ENCODE data around the gene RNF223.
"Not testable (repeated sequence)": the region's sequence is repeated elsewhere in the genome, so short reads cannot be mapped to it uniquely, and the experiment has no call there.

RNF223 gene

DNA sequence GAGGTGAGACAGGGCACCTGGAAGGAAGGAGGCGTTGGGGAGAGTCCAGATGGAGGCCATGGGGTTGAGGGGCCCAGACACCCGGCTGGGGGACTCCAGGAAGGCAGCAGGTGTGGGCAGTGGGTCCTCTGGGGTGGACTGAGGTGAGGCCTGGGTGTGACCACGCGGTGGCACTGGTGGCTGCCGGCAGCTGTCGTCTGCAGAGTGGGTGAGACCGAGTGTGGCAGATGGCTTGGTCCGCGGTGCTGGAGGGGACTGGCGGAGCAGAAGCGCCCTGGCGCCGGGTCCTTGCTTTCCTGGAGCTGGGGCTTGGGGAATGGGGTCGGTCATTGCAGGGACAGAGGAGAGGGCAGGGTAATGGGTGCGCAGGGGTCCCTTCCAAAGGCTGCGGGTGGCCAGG is 41.7 kb downstream of the RNF223 start:
- peak; percentile 25 for ATAC-seq
- no peak for TF ChIP-seq ZNF565 (CRISPR knock-in tag; conservative IDR thresholded peaks at IDR 0.05; ENCODE audit: low read depth)
- TF ChIP-seq POU6F1 (CRISPR knock-in tag; IDR thresholded peaks at IDR 0.05; ENCODE audit: borderline replicate concordance, low read depth) = no peak
- no peak for TF ChIP-seq ZNF8 (CRISPR knock-in tag; IDR thresholded peaks at IDR 0.05)
- TF ChIP-seq, protein P1, sequence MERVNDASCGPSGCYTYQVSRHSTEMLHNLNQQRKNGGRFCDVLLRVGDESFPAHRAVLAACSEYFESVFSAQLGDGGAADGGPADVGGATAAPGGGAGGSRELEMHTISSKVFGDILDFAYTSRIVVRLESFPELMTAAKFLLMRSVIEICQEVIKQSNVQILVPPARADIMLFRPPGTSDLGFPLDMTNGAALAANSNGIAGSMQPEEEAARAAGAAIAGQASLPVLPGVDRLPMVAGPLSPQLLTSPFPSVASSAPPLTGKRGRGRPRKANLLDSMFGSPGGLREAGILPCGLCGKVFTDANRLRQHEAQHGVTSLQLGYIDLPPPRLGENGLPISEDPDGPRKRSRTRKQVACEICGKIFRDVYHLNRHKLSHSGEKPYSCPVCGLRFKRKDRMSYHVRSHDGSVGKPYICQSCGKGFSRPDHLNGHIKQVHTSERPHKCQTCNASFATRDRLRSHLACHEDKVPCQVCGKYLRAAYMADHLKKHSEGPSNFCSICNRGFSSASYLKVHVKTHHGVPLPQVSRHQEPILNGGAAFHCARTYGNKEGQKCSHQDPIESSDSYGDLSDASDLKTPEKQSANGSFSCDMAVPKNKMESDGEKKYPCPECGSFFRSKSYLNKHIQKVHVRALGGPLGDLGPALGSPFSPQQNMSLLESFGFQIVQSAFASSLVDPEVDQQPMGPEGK (CRISPR knock-in tag; IDR thresholded peaks at IDR 0.05; ENCODE audit: borderline replicate concordance) = no peak
- TF ChIP-seq SNAI2 (CRISPR knock-in tag; IDR thresholded peaks at IDR 0.05) = no peak
- TF ChIP-seq OSR1 (CRISPR knock-in tag; IDR thresholded peaks at IDR 0.05) = no peak
- no peak for TF ChIP-seq ISL1 (CRISPR knock-in tag; IDR thresholded peaks at IDR 0.05)
- no peak for TF ChIP-seq TOX (CRISPR knock-in tag; IDR thresholded peaks at IDR 0.05; ENCODE audit: borderline replicate concordance)
- TF ChIP-seq CSDC2 (CRISPR knock-in tag; IDR thresholded peaks at IDR 0.05) = no peak
- TF ChIP-seq ZNF70 (CRISPR knock-in tag; IDR thresholded peaks at IDR 0.05) = no peak
- TF ChIP-seq ESRRG (CRISPR knock-in tag; IDR thresholded peaks at IDR 0.05) = no peak
- no peak for TF ChIP-seq ZFP3 (CRISPR knock-in tag; IDR thresholded peaks at IDR 0.05)
- TF ChIP-seq ARNTL (CRISPR knock-in tag; IDR thresholded peaks at IDR 0.05; ENCODE audit: borderline replicate concordance, low read depth) = no peak
- TF ChIP-seq BACH2 (CRISPR knock-in tag; IDR thresholded peaks at IDR 0.05; ENCODE audit: borderline replicate concordance) = no peak

DNA sequence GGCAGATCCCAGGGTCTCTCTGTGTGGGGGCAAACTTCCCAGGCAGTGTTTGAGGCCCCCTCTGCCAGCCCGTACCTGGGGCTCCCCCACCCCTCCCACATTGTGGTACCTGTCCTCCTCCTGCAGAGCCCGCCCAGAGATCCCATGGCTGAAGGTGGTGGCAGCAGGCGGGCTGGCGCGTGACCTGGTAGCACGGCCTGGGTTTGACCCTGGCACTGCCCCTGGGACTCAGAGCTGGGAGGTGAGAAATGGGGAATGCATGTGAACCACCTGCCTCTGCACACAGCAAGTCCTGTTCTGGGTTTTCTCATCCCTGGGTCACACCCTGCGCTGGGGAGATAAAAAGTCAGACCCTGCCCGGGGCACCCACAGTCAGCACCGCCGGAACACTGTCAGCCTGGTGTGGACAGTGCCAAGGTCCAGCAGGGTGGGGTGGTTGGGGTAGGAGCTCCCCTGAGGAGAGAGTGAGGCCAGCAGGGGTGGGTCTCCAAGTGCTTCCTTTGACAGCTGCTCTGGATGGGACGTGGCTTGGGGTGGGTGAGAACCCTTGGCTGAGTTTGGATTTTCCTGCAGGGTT is 42.4 kb downstream of the RNF223 start:
- ATAC-seq = no peak

DNA sequence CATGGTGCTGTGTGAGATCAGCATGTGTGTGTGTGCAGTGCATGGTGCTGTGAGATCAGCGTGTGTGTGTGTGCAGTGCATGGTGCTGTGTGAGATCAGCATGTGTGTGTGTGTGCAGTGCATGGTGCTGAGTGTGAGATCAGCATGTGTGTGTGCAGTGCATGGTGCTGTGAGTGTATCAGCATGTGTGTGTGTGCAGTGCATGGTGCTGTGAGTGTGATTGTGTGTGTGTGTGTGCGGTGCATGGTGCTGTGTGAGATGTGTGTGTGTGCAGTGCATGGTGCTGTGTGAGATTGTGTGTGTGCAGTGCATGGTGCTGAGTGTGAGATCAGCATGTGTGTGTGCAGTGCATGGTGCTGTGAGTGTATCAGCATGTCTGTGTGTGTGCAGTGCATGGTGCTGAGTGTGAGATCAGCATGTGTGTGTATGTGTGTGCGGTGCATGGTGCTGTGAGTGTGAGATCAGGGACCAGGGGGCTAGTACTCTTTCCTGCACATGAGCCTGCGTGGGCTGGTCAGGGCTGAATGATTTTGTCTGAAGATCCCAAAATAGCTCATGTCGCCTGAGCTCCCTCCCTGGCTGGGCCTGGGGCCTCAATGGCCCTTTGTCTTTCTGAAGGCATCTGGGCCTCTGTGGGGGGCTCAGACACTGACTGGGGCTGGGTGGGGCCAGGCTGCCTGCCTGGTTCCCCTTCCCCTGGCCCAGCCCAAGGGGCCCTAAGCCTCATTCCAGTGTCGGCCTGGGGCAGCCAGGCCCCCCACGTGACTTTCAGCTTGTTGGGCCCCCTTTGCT is 43.0 kb downstream of the RNF223 start:
- not testable (repeated sequence) for ATAC-seq

More for the DNA sequence above, 42.4 kb downstream of the RNF223 start:
- TF ChIP-seq CSDC2 (CRISPR knock-in tag; IDR thresholded peaks at IDR 0.05) (no peak), ZNF8 (CRISPR knock-in tag; IDR thresholded peaks at IDR 0.05) (no peak), PPARA (CRISPR knock-in tag; IDR thresholded peaks at IDR 0.05; ENCODE audit: borderline replicate concordance) (no peak)
- TF ChIP-seq, protein P1 (CRISPR knock-in tag; IDR thresholded peaks at IDR 0.05; ENCODE audit: borderline replicate concordance) = no peak

DNA sequence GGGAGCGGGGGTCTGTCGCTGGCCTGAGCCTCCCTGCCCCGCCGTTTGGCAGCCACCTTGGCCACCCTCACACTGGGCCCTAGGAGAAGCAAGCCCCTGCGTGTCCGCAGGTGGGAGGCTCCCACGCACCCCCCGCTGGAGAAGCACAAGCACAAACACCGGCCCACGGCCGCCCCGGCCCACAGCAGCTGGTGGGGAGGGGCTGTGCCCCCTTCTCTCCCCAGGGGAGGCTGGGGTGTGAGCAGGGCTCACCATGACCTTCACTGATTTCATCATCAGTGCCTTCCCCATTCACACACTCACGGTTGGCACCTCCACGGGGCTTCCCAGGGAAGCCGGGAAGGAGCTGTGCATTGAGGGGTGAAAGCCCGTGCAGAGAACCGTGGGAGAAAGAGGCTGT is 46.3 kb downstream of the RNF223 start:
- ATAC-seq = no peak
- TF ChIP-seq BACH2 (CRISPR knock-in tag; IDR thresholded peaks at IDR 0.05; ENCODE audit: borderline replicate concordance) (no peak), TCF4 (CRISPR knock-in tag; IDR thresholded peaks at IDR 0.05; ENCODE audit: borderline replicate concordance) (no peak), ESRRG (CRISPR knock-in tag; IDR thresholded peaks at IDR 0.05) (no peak), PPARA (CRISPR knock-in tag; IDR thresholded peaks at IDR 0.05; ENCODE audit: borderline replicate concordance) (no peak), CSDC2 (CRISPR knock-in tag; IDR thresholded peaks at IDR 0.05) (no peak), SNAI2 (CRISPR knock-in tag; IDR thresholded peaks at IDR 0.05) (no peak), ISL1 (CRISPR knock-in tag; IDR thresholded peaks at IDR 0.05) (no peak), GLIS3 (CRISPR knock-in tag; IDR thresholded peaks at IDR 0.05) (no peak)

DNA sequence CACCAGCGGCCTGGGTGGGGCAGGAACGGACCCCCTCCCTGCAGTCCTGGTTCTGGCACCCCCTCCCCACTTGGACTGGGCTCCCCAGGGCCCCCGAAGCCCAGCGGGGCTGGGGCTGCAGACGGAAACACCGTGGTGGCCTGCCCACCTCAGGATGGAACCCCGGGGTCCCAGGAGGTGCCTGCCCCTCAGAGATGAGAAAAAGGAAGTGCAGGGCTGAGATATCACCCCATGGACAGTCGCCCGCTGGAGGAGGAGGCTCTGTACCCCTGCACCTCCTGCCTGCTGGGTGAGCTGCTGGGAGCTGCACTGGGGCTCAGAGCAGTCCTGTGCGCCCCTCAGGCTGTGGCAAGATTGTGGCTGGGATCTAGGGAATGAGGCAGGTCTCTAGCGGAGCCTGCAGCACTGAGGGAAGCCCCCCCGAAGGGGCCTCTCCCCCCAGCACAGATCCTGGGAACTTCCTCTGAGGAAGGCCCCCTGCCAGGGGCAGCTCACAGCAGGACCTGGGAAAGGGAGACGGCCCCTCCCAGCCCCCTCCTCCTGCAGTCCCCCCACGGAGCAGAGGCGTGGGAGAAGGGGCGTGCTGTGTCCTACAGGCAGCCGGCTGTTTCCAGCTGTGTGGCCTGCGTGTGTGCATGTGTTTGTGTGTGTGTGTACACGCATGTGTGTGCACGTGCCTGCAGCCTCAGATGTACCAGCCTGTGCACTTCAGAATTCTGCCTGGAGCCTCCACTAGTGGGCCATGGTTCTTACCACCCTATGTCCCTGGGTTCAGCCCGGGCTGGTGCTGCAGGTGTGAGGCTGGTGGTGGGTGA is 47.3 kb downstream of the RNF223 start:
- no peak for ATAC-seq
- TF ChIP-seq POU6F1 (CRISPR knock-in tag; IDR thresholded peaks at IDR 0.05; ENCODE audit: borderline replicate concordance, low read depth) = no peak
- no peak for TF ChIP-seq PPARA (CRISPR knock-in tag; IDR thresholded peaks at IDR 0.05; ENCODE audit: borderline replicate concordance)
- TF ChIP-seq, protein P2, sequence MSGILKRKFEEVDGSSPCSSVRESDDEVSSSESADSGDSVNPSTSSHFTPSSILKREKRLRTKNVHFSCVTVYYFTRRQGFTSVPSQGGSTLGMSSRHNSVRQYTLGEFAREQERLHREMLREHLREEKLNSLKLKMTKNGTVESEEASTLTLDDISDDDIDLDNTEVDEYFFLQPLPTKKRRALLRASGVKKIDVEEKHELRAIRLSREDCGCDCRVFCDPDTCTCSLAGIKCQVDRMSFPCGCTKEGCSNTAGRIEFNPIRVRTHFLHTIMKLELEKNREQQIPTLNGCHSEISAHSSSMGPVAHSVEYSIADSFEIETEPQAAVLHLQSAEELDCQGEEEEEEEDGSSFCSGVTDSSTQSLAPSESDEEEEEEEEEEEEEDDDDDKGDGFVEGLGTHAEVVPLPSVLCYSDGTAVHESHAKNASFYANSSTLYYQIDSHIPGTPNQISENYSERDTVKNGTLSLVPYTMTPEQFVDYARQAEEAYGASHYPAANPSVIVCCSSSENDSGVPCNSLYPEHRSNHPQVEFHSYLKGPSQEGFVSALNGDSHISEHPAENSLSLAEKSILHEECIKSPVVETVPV (CRISPR knock-in tag; IDR thresholded peaks at IDR 0.05) = no peak

All from SK-N-SH treated with all-trans-retinoic acid at 6 μM for 48 hours (cell line).